MCF 10A (cell line): Measurements from ENCODE around the gene HNRNPUL1. TPM values are rescaled to one million over a fixed set of nuclear protein-coding genes. Genes with fewer than 3 reads are reported as not detected.

Source experiments
- BruUV-seq: library from RNA; stranded (reverse); fragments of 400-500 nt; replicated peaks from 2 replicates; lab custom pipeline; 2021; lab: Mats Ljungman, UMichigan
- CTCF ChIA-PET: fragments of 300-600 bp; sonication (Branson Sonifier 250); formaldehyde crosslinking; extraction: SDS; loops from one replicate; lab custom pipeline; 2021; ENCODE audit warnings: antibody characterized with exemption, inconsistent platforms; lab: Yijun Ruan, JAX
- POLR2A ChIA-PET: fragments of 300-600, 350-650 bp; sonication (Branson Sonifier 250); formaldehyde crosslinking; extraction: SDS; loops from one replicate; lab custom pipeline; 2020; ENCODE audit warnings: antibody characterized with exemption, inconsistent platforms; lab: Yijun Ruan, JAX
- DNase-seq: peaks from one replicate; pipeline ENCODE4 v3.0.0-alpha.2; 2018; ENCODE audit not compliant: unreplicated experiment
- H3K27ac Mint-ChIP-seq: one replicate; pipeline ENCODE4 v1.8.0; 2022; ENCODE audit warnings: mild to moderate bottlenecking, low read depth, mixed read lengths; ENCODE audit not compliant: unreplicated experiment
- H3K27me3 Mint-ChIP-seq: one replicate; pipeline ENCODE4 v1.8.0; 2022; ENCODE audit warnings: mixed read lengths; ENCODE audit not compliant: insufficient read depth, unreplicated experiment
- H3K36me3 Mint-ChIP-seq: one replicate; pipeline ENCODE4 v1.8.0; 2022; ENCODE audit warnings: mild to moderate bottlenecking, moderate library complexity, mixed read lengths; ENCODE audit not compliant: insufficient read depth, unreplicated experiment
- H3K4me1 Mint-ChIP-seq: one replicate; pipeline ENCODE4 v1.8.0; 2022; ENCODE audit warnings: mixed read lengths; ENCODE audit not compliant: insufficient read depth, unreplicated experiment
- H3K4me3 Mint-ChIP-seq: one replicate; pipeline ENCODE4 v1.8.0; 2022; ENCODE audit warnings: mild to moderate bottlenecking, moderate library complexity, mixed read lengths; ENCODE audit not compliant: unreplicated experiment
- H3K9me3 Mint-ChIP-seq: one replicate; pipeline ENCODE4 v1.8.0; 2022; ENCODE audit warnings: mixed read lengths; ENCODE audit not compliant: unreplicated experiment
- intact Hi-C: fragments of 100-400 bp; cut with micrococcal nuclease; formaldehyde crosslinking; loops from 2 replicates; pipeline ENCODE4 v1.14.1; 2022
- total RNA-seq: library from RNA; stranded (reverse); gene quantifications from 2 replicates; pipeline ENCODE4 v1.2.3, GENCODE V29; 2022
- TF ChIP-seq, protein P1 (sequence below): fragments of 200-600 bp; IDR thresholded peaks from one replicate; pipeline ENCODE4 v1.8.0; 2022; ENCODE audit warnings: antibody characterized with exemption, mild to moderate bottlenecking; ENCODE audit not compliant: unreplicated experiment

HNRNPUL1 gene
- total RNA-seq, 1 experiment from 2014 or later: 204 TPM

DNA sequence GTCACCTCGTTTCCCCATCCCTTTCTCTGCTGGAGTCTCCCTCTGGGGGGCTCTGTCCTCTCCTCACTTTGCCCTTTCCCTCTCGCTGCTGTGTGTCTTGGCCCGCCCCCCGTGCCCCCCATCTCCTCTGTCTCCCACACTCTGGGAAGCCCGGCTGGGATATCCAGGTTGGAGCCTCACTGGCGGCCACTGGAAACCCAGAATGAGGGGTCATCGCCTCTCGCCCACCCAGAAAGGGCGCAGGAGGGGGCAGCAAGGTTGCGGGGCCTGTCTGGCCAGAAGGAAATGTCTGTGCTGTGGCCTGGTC lies 61.4 kb downstream of the HNRNPUL1 start:
- ChIA-PET CTCF (interaction anchor here (0.5 kb wide), 1 partner anchor 71 kb away, joined by 3 read pairs; no protein-coding TSS in a partner anchor), POLR2A (interaction anchor here (0.7 to 1.4 kb wide), 5 partner anchors 11 to 605 kb away, joined by 3 to 5 read pairs (median 3); no protein-coding TSS in a partner anchor)
- intact Hi-C loops: loop anchor here (10.0 kb wide), 1 partner anchor 249 kb away; the partner anchor contains the start of gene CEACAM21
- no TSS peak for BruUV-seq
- Mint-ChIP-seq H3K4me3 (no peak overlapping the region), H3K36me3 (peaks cover 24% of the 10 kb centered on the region), H3K27ac (peak overlapping the region; percentile 7), H3K27me3 (no peaks in the 10 kb centered on the region), H3K4me1 (peaks cover 51% of the 10 kb centered on the region), H3K9me3 (no peaks in the 10 kb centered on the region)
- DNase-seq: no peak
- TF ChIP-seq, protein P1, sequence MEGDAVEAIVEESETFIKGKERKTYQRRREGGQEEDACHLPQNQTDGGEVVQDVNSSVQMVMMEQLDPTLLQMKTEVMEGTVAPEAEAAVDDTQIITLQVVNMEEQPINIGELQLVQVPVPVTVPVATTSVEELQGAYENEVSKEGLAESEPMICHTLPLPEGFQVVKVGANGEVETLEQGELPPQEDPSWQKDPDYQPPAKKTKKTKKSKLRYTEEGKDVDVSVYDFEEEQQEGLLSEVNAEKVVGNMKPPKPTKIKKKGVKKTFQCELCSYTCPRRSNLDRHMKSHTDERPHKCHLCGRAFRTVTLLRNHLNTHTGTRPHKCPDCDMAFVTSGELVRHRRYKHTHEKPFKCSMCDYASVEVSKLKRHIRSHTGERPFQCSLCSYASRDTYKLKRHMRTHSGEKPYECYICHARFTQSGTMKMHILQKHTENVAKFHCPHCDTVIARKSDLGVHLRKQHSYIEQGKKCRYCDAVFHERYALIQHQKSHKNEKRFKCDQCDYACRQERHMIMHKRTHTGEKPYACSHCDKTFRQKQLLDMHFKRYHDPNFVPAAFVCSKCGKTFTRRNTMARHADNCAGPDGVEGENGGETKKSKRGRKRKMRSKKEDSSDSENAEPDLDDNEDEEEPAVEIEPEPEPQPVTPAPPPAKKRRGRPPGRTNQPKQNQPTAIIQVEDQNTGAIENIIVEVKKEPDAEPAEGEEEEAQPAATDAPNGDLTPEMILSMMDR: no peak

DNA sequence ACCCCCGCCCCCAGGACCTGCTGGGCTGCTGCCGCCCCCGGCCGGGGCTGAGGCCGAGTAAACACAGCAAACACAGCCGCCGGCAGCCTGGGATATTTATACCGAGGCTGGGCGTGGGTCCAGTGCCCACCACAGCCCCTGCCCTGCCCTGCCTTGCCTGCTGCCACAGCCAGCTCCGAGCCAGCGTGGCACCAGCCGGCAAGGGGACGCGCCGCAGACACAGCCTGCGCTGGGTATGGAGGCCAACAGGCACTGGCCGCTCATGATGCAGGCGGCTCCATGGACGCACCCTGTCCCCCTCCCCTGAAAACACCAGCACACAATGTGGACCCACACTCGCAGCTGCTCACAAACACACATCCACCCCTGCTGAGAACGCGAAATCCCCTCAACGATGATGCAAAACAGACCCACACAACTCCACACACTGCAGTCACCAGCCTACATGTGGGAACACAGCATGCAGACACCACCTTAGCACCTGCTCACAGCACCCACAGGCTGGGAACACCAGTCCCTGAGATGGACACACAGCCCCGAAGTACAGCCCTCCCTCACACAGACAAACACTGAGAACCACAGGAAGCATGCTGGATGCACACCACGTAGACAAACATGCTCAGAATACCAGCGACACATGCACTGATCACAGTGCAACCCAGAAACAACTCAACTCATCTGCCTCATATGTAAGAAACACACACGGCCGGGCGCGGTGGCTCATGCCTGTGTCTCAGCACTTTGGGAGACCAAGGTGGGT lies 62.0 kb downstream of the HNRNPUL1 start:
- DNase-seq: no peak
- BruUV-seq: no TSS peak
- peak overlapping the region; percentile 41 for H3K27ac Mint-ChIP-seq
- CTCF ChIA-PET: interaction anchor here (0.5 kb wide), 1 partner anchor 70 kb away, joined by 3 read pairs; no protein-coding TSS in a partner anchor
- peaks cover 21% of the 10 kb centered on the region for H3K36me3 Mint-ChIP-seq
- intact Hi-C loops: loop anchor here (2.0 to 10.0 kb wide), 2 partner anchors 27 to 249 kb away; partner anchors contain the start of genes CEACAM21 and TGFB1
- TF ChIP-seq, protein P1: no peak
- peaks cover 51% of the 10 kb centered on the region for H3K4me1 Mint-ChIP-seq
- no peaks in the 10 kb centered on the region for H3K27me3 Mint-ChIP-seq
- peak overlapping the region; percentile 32 for H3K4me3 Mint-ChIP-seq
- no peaks in the 10 kb centered on the region for H3K9me3 Mint-ChIP-seq
- POLR2A ChIA-PET: interaction anchor here (1.8 to 2.6 kb wide), 2 partner anchors 16 to 72 kb away, joined by 8 to 12 read pairs; partner anchors contain the start of gene CCDC97

DNA sequence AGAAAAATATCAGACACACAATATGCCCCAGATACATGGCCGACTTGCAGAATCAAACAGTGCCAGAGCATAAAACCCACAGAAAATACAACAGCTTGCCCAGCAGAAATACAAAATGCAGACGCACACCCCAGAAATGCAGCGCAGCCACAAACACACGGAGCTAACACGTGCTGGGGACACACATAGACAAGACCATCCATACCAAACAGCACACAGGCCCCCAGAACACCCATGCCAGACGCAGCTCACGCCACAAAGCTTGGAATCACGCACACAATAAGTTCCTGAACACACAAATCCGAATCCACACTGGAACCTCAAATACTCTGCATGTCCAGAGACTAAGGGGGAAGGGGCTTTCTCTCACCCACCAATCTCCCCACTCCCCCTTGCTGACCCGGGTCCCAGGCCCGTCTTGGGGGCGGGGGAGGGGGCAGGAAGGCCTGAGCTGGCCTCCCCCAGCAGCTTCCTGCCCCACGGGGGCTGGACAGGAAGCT lies 63.0 kb downstream of the HNRNPUL1 start:
- peaks cover 56% of the 10 kb centered on the region for H3K4me1 Mint-ChIP-seq
- POLR2A ChIA-PET: interaction anchor here (0.9 to 2.7 kb wide), 11 partner anchors 9 to 71 kb away, joined by 3 to 20 read pairs (median 11); partner anchors contain the start of genes B9D2, CCDC97, HNRNPUL1 and TGFB1

More for the DNA sequence above, 63.0 kb downstream of the HNRNPUL1 start:
- no peaks in the 10 kb centered on the region for H3K27me3 Mint-ChIP-seq
- BruUV-seq: TSS peak; percentile 73
- peaks cover 29% of the 10 kb centered on the region for H3K36me3 Mint-ChIP-seq
- TF ChIP-seq, protein P1: no peak
- intact Hi-C loops: loop anchor here (2.0 to 10.0 kb wide), 2 partner anchors 26 to 248 kb away; partner anchors contain the start of genes CEACAM21 and TGFB1
- no peak for DNase-seq
- peak overlapping the region; percentile 41 for H3K27ac Mint-ChIP-seq
- H3K9me3 Mint-ChIP-seq: no peaks in the 10 kb centered on the region
- peak overlapping the region; percentile 71 for H3K4me3 Mint-ChIP-seq
- CTCF ChIA-PET: interaction anchor here (1.1 to 1.4 kb wide), 2 partner anchors 16 to 75 kb away, joined by 3 to 4 read pairs; no protein-coding TSS in a partner anchor
